ENCODE data around the gene ROR2.

Gene ROR2

DNA sequence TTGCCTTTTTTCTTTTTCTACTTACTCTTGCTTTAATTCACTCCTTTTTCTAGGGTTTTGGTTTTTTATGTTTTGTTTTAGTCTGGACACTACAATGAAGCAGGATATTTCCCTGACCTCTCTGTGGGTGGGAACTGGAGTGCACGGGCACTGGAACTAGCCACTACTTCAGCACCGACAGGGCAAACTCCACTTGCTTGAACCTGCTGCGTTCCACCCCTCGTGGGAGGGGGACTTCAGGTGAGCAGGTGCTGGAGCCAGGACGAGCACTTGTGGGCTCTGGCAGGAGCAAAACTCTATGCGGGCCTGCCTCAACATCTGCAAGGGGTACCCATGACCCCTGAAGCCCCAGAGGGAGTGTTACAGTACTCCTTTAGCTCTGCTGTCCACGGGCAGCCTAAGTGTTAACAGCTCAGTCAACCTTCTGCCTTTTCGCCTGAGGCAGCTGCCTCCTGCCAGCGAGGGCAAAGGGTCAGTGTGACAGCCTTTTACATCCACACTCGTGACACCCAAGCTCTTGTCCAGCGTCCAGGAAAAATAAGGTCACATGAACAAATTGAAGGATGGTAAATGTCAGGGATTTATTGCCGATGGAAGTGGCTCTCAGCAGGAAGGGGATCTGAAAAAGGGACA lies 382.3 kb downstream of the ROR2 start:
- no peak overlapping the region for H4K8ac ChIP-seq (ENCODE audit: low read depth, low read length)

DNA sequence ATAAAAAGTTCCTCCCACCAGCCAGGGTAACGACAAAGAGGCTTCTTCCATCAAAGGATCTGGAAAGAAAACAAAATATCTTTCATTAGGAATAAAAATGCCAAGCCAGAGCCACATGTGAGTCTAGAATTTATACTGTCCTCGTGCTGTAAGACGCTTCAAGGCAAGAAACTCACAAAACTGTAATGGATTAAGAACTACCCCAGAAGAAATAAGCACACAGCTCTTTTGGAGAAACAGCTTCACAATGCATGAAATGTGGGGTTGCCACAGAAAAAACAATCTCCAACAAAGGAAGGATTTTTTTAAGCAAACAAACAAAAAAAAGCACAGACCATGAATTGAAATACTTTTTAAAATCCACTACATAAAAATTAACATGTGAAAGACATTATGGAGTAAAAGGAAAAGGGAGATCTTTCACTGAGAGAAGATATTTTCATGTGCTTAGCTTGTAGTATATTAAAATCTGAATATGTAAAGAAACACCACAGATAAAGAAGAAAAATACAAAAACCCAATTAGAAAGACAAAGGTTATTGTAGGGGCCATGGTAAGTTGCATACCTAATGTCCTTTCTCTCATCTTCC lies 385.9 kb downstream of the ROR2 start:
- no peak overlapping the region for H3K14ac ChIP-seq (ENCODE audit: low read length)
- H4K91ac ChIP-seq (ENCODE audit: low read depth, low read length, poor library complexity), result no peak overlapping the region
- no peak overlapping the region for H3K9ac ChIP-seq (ENCODE audit: low read depth, low read length, poor library complexity)
- no peaks in the 10 kb centered on the region for H3K4me1 ChIP-seq (ENCODE audit: control insufficient read depth in 2 of 2, insufficient read depth in 1 of 2, low read depth in 1 of 2, low read length in 2 of 2)
- H2BK5ac ChIP-seq (ENCODE audit: low read length), result no peak overlapping the region
- H3K79me1 ChIP-seq (ENCODE audit: low read depth, low read length), result no peaks in the 10 kb centered on the region
- no peaks in the 10 kb centered on the region for H3K27me3 ChIP-seq (ENCODE audit: control insufficient read depth in 3 of 3, insufficient read depth in 3 of 3, low read depth in 1 of 3, low read length in 3 of 3)
- no peak overlapping the region for H2AK5ac ChIP-seq (ENCODE audit: low read depth, low read length)
- H3K4ac ChIP-seq (ENCODE audit: low read length), result no peak overlapping the region
- no peak overlapping the region for H2BK120ac ChIP-seq (ENCODE audit: low read depth, low read length)
- no peak overlapping the region for H4K8ac ChIP-seq (ENCODE audit: low read depth, low read length)
- no peak overlapping the region for H3K23ac ChIP-seq (ENCODE audit: low read depth, low read length, poor library complexity)
- no peak for DNase-seq (ENCODE audit: low spot score)
- no peak overlapping the region for H3K4me2 ChIP-seq (ENCODE audit: insufficient read depth, low read length, poor library complexity, severe bottlenecking)
- H2BK15ac ChIP-seq (ENCODE audit: low read length), result no peak overlapping the region
- H3K18ac ChIP-seq (ENCODE audit: low read length), result no peak overlapping the region
- H3K36me3 ChIP-seq (replicated peaks in 1 of 2; ENCODE audit: control insufficient read depth in 2 of 2, insufficient read depth in 2 of 2, low read length in 2 of 2), result no peaks in the 10 kb centered on the region
- H2AFZ ChIP-seq (ENCODE audit: low read length), result no peak overlapping the region
- H3K27ac ChIP-seq (replicated peaks; ENCODE audit: low read length), result no peak overlapping the region
- H3K4me3 ChIP-seq (ENCODE audit: low read length in 2 of 2), result no peak overlapping the region
- WGBS, 2 donors (ENCODE audit: extremely low coverage in 2 of 2, insufficient read length in 2 of 2, insufficient replicate concordance in 1 of 2), result no CpG with 5 or more reads among the region's 3 CpGs
- no peak overlapping the region for H2BK12ac ChIP-seq (ENCODE audit: low read length)
- peaks cover 0 to 1% of the 10 kb centered on the region in 2 donors for H3K9me3 ChIP-seq (replicated peaks in 1 of 2; ENCODE audit: control insufficient read depth in 2 of 2, insufficient read depth in 1 of 2, low read depth in 1 of 2, low read length in 2 of 2)

More for the DNA sequence above, 382.3 kb downstream of the ROR2 start:
- Histone ChIP-seq H2BK12ac (ENCODE audit: low read length) (no peak overlapping the region), H3K9me3 (replicated peaks in 1 of 2; ENCODE audit: control insufficient read depth in 2 of 2, insufficient read depth in 1 of 2, low read depth in 1 of 2, low read length in 2 of 2) (peaks cover 0 to 3% of the 10 kb centered on the region in 2 donors), H3K9ac (ENCODE audit: low read depth, low read length, poor library complexity) (no peak overlapping the region), H3K23ac (ENCODE audit: low read depth, low read length, poor library complexity) (no peak overlapping the region), H3K27ac (replicated peaks; ENCODE audit: low read length) (no peak overlapping the region), H2BK15ac (ENCODE audit: low read length) (no peak overlapping the region), H2BK120ac (ENCODE audit: low read depth, low read length) (no peak overlapping the region), H3K4me2 (ENCODE audit: insufficient read depth, low read length, poor library complexity, severe bottlenecking) (no peak overlapping the region), H3K14ac (ENCODE audit: low read length) (no peak overlapping the region), H2BK5ac (ENCODE audit: low read length) (no peak overlapping the region), H3K79me1 (ENCODE audit: low read depth, low read length) (no peaks in the 10 kb centered on the region), H2AK5ac (ENCODE audit: low read depth, low read length) (no peak overlapping the region), H2AFZ (ENCODE audit: low read length) (no peak overlapping the region), H3K4me1 (ENCODE audit: control insufficient read depth in 2 of 2, insufficient read depth in 1 of 2, low read depth in 1 of 2, low read length in 2 of 2) (peaks cover 0 to 3% of the 10 kb centered on the region in 2 donors), H3K4me3 (ENCODE audit: low read length in 2 of 2) (no peak overlapping the region), H3K27me3 (ENCODE audit: control insufficient read depth in 3 of 3, insufficient read depth in 3 of 3, low read depth in 1 of 3, low read length in 3 of 3) (peaks cover 0 to 9% (median 0%) of the 10 kb centered on the region in 3 experiments), H3K36me3 (replicated peaks in 1 of 2; ENCODE audit: control insufficient read depth in 2 of 2, insufficient read depth in 2 of 2, low read length in 2 of 2) (no peaks in the 10 kb centered on the region), H3K18ac (ENCODE audit: low read length) (peak overlapping the region; percentile 50), H4K91ac (ENCODE audit: low read depth, low read length, poor library complexity) (no peak overlapping the region), H3K4ac (ENCODE audit: low read length) (no peak overlapping the region)
- no CpG with 5 or more reads among the region's 12 CpGs for WGBS, 2 donors (ENCODE audit: extremely low coverage in 2 of 2, insufficient read length in 2 of 2, insufficient replicate concordance in 1 of 2)
- no peak for DNase-seq (ENCODE audit: low spot score)

DNA sequence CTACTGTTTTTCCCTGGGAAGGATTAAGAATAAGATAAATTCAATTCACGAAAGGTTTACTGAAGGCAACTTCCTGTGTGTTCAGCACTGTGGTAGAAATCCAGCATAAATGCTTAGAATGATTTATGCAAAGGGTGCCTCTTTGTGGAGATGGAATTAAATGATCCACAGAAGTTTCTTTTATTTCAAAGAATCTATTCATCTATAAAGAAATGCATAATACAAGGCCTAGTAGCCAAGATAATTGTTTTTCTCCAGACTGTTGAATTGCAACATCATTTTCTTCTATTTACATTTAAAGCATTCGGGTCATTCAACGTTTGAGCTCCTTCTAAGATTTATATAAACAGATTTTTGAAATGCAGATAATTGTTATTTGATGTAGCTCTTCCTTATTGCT lies 387.6 kb downstream of the ROR2 start:
- Histone ChIP-seq H3K18ac (ENCODE audit: low read length) (no peak overlapping the region), H2BK15ac (ENCODE audit: low read length) (no peak overlapping the region), H3K23ac (ENCODE audit: low read depth, low read length, poor library complexity) (no peak overlapping the region), H3K27me3 (ENCODE audit: control insufficient read depth in 3 of 3, insufficient read depth in 3 of 3, low read depth in 1 of 3, low read length in 3 of 3) (no peaks in the 10 kb centered on the region), H3K9ac (ENCODE audit: low read depth, low read length, poor library complexity) (no peak overlapping the region), H3K4ac (ENCODE audit: low read length) (no peak overlapping the region), H2BK120ac (ENCODE audit: low read depth, low read length) (no peak overlapping the region), H3K27ac (replicated peaks; ENCODE audit: low read length) (no peak overlapping the region), H3K79me1 (ENCODE audit: low read depth, low read length) (no peaks in the 10 kb centered on the region), H3K4me2 (ENCODE audit: insufficient read depth, low read length, poor library complexity, severe bottlenecking) (no peak overlapping the region), H3K4me3 (ENCODE audit: low read length in 2 of 2) (no peak overlapping the region), H3K36me3 (replicated peaks in 1 of 2; ENCODE audit: control insufficient read depth in 2 of 2, insufficient read depth in 2 of 2, low read length in 2 of 2) (no peaks in the 10 kb centered on the region), H3K4me1 (ENCODE audit: control insufficient read depth in 2 of 2, insufficient read depth in 1 of 2, low read depth in 1 of 2, low read length in 2 of 2) (no peaks in the 10 kb centered on the region), H4K8ac (ENCODE audit: low read depth, low read length) (no peak overlapping the region), H3K14ac (ENCODE audit: low read length) (no peak overlapping the region), H3K9me3 (replicated peaks in 1 of 2; ENCODE audit: control insufficient read depth in 2 of 2, insufficient read depth in 1 of 2, low read depth in 1 of 2, low read length in 2 of 2) (no peaks in the 10 kb centered on the region), H4K91ac (ENCODE audit: low read depth, low read length, poor library complexity) (no peak overlapping the region), H2AK5ac (ENCODE audit: low read depth, low read length) (no peak overlapping the region), H2AFZ (ENCODE audit: low read length) (no peak overlapping the region), H2BK5ac (ENCODE audit: low read length) (no peak overlapping the region), H2BK12ac (ENCODE audit: low read length) (no peak overlapping the region)
- DNase-seq (ENCODE audit: low spot score), result no peak
- no CpG with 5 or more reads among the region's 3 CpGs for WGBS, 2 donors (ENCODE audit: extremely low coverage in 2 of 2, insufficient read length in 2 of 2, insufficient replicate concordance in 1 of 2)

GRCh38 chr9:91560301-91560700 lies 389.7 kb downstream of the ROR2 start:
- Histone ChIP-seq H3K23ac (ENCODE audit: low read depth, low read length, poor library complexity) (no peak overlapping the region), H2BK5ac (ENCODE audit: low read length) (no peak overlapping the region), H3K4me1 (ENCODE audit: control insufficient read depth in 2 of 2, insufficient read depth in 1 of 2, low read depth in 1 of 2, low read length in 2 of 2) (no peaks in the 10 kb centered on the region), H2BK12ac (ENCODE audit: low read length) (no peak overlapping the region), H4K91ac (ENCODE audit: low read depth, low read length, poor library complexity) (no peak overlapping the region), H2BK120ac (ENCODE audit: low read depth, low read length) (no peak overlapping the region), H3K79me1 (ENCODE audit: low read depth, low read length) (no peaks in the 10 kb centered on the region), H3K9me3 (replicated peaks in 1 of 2; ENCODE audit: control insufficient read depth in 2 of 2, insufficient read depth in 1 of 2, low read depth in 1 of 2, low read length in 2 of 2) (no peaks in the 10 kb centered on the region), H3K14ac (ENCODE audit: low read length) (no peak overlapping the region), H3K27ac (replicated peaks; ENCODE audit: low read length) (no peak overlapping the region), H3K18ac (ENCODE audit: low read length) (no peak overlapping the region), H3K36me3 (replicated peaks in 1 of 2; ENCODE audit: control insufficient read depth in 2 of 2, insufficient read depth in 2 of 2, low read length in 2 of 2) (no peaks in the 10 kb centered on the region), H2AK5ac (ENCODE audit: low read depth, low read length) (no peak overlapping the region), H2BK15ac (ENCODE audit: low read length) (no peak overlapping the region), H3K27me3 (ENCODE audit: control insufficient read depth in 3 of 3, insufficient read depth in 3 of 3, low read depth in 1 of 3, low read length in 3 of 3) (no peaks in the 10 kb centered on the region), H4K8ac (ENCODE audit: low read depth, low read length) (no peak overlapping the region), H3K9ac (ENCODE audit: low read depth, low read length, poor library complexity) (no peak overlapping the region), H3K4ac (ENCODE audit: low read length) (no peak overlapping the region), H3K4me3 (ENCODE audit: low read length in 2 of 2) (no peak overlapping the region), H3K4me2 (ENCODE audit: insufficient read depth, low read length, poor library complexity, severe bottlenecking) (no peak overlapping the region), H2AFZ (ENCODE audit: low read length) (no peak overlapping the region)
- no peak for DNase-seq (ENCODE audit: low spot score)
- no CpG with 5 or more reads among the region's 2 CpGs for WGBS, 2 donors (ENCODE audit: extremely low coverage in 2 of 2, insufficient read length in 2 of 2, insufficient replicate concordance in 1 of 2)
